ENCODE measurements around the gene SYNE1.

Gene SYNE1

DNA sequence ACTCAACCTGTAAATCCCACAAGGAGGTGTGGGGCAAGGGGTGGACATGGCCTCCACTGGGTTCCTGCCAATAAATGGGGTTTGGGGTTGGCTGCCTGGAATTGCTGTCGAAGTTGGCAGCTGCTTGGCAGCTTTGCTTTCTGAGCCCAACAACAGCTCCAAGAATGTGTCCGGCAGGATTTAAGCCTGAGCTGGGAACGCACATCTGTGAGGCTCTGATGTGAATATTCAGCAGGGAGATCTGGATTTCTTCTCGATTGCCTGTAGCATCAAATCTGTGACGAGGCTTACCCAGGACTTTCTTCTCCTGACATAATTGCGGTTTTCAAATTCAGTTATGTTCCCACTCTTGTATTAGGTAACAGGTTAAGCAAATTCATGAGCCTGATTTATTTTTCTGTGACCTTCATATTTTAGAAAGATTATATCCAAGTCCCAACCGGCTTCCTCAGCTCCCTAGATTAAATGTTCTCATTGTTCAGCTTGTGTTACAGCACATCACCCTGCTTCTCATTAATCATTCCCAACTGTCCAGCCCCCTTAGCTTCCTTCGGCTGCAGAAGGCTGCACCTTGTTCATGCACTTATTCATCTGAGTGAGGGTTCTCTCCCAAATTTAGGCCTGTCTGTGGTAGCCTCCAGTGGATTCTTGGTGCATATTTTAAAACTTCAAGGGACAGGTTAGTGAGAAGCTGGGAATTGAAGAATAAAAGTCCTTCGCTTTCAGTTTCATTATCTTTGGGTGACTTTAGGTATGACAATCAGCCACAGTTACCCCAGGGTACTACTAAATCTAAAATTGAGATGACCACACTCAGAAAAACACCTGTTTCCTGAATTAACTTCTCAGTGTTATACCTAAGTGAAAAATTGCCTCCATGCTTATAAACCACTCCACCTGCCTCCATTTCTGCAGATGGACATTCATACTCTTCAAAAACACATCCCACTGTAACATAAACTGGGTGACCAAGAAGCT, 519.7 kb downstream of the SYNE1 start:
- no peak for DNase-seq
- TF ChIP-seq GATA1 (IDR thresholded peaks at IDR 0.05; ENCODE audit: low read depth, low read length) (no peak), POLR2A (IDR thresholded peaks at IDR 0.05; ENCODE audit: low read length) (no peak)

DNA sequence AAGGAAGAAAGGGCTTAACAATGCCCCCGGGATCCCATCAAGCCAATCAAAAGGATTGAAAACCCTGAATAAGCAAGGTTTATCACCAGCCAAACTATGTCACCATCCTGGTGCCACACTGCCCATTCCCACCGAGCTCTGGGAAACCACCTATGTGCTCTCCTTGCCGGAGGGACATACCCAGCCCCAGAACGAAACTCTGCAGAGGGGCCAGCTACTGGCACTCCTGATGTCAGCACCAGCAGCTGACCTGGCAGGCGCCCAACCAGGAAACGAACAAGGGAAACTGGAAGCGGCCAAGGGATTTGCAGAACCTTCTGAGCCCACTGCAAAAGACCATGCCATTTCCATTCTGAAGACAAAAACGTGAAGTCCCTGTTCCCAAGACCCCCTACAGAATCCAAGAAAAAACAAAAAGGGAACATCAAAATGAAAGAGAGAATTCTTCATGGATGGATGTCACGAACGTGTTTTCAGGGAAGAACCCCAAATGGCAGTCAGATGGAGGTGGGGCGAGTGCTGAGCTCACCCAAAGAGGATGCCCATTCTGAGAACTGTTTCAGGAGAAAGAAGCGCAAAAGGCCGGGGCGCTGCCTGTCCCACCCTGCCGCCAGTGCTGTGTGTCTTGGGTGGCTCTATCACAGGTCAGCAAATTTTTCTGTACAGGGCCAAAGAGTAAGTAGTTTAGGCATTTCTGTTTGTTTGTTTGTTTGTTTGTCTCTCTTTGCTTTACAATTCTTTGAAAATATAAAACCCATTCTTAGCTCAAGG, 524.5 kb downstream of the SYNE1 start:
- TF ChIP-seq GATA1 (IDR thresholded peaks at IDR 0.05; ENCODE audit: low read depth, low read length) = no peak
- TF ChIP-seq POLR2A (IDR thresholded peaks at IDR 0.05; ENCODE audit: low read length) = no peak

DNA sequence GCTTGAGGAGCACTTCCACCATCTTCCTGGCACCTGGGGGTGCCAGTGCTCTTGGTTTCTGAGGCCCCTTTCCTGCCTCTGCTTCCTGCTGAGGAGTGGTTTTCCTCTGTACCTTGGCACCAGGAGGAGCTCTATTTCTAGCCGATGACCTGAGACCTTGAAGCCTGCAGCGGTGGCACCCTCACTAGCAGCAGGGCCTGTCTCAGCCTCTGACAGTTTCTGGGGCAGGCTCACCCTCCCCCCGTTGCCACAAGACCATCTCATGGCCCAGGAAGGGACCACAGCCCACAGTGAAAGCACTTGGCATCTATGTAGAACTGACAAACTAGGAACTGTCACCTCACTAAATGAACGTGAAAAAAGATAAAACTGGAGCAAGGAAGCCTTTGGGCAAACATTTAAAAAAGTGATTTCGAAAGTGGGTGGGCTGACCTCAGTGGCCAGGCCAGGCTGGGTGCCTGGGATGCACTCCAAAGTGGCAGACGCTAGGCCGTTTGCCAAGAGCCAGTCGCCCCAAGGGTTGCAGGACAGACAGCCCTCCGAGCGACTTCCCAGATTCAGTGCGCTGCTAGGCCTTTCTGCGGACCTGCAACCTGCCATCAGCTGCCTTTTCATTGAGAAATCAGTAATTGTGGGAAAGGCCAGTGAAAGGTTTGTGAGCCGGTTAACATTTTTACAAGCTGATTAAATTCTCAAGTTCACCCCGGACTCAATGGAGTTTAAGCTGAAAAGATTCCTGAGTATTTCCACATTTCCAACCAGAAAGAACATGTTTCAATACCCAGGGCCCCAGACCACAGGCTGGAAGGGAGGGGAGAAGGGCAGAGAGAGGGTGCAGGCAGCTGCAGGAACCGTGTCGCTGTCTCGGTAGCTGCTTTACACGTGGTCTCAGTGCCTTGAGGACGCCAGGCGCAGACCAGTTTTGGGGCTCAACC, 526.0 kb downstream of the SYNE1 start:
- no peak for DNase-seq

More for the DNA sequence above, 524.5 kb downstream of the SYNE1 start:
- DNase-seq = no peak

DNA sequence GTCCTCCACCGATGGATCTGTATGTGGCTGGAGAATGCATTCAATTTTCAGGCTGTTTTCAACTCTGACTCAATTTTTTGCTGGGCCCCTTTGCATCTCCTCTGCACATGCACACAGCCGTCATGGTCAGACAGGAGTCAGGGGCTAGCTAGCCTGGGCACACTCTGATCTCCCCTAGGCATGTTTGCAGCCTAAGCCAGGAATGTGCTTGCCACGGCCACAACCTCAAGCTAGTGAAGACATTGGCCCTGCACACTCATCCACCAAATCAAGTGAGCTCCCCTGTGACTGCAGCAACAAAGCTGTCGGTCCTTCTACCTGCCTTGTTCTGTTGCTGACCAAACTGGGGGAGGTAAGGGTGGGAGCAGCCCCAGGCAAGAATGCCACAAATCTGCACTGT, 529.2 kb downstream of the SYNE1 start:
- no peak for DNase-seq

More for the DNA sequence above, 526.0 kb downstream of the SYNE1 start:
- TF ChIP-seq GATA1 (IDR thresholded peaks at IDR 0.05; ENCODE audit: low read depth, low read length) (no peak), POLR2A (IDR thresholded peaks at IDR 0.05; ENCODE audit: low read length) (no peak)

DNA sequence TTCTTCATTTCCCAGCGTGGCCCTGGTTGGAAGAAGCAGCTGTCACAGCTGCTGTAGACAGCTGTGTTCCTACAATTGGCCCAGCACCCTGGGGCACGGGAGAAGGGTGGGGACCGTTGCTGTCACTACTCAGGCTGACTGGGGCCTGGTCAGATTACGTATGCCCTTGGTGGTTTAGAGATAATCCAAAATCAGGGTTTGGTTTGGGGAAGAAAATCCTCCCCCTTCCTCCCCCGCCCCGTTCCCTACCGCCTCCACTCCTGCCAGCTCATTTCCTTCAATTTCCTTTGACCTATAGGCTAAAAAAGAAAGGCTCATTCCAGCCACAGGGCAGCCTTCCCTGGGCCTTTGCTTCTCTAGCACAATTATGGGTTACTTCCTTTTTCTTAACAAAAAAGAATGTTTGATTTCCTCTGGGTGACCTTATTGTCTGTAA, 537.0 kb downstream of the SYNE1 start:
- DNase-seq = peak; percentile 2 to 24
- TF ChIP-seq POLR2A (IDR thresholded peaks at IDR 0.05; ENCODE audit: low read length) (no peak), GATA1 (IDR thresholded peaks at IDR 0.05; ENCODE audit: low read depth, low read length) (no peak)

More for the DNA sequence above, 529.2 kb downstream of the SYNE1 start:
- TF ChIP-seq GATA1 (IDR thresholded peaks at IDR 0.05; ENCODE audit: low read depth, low read length) (no peak), POLR2A (IDR thresholded peaks at IDR 0.05; ENCODE audit: low read length) (no peak)

DNA sequence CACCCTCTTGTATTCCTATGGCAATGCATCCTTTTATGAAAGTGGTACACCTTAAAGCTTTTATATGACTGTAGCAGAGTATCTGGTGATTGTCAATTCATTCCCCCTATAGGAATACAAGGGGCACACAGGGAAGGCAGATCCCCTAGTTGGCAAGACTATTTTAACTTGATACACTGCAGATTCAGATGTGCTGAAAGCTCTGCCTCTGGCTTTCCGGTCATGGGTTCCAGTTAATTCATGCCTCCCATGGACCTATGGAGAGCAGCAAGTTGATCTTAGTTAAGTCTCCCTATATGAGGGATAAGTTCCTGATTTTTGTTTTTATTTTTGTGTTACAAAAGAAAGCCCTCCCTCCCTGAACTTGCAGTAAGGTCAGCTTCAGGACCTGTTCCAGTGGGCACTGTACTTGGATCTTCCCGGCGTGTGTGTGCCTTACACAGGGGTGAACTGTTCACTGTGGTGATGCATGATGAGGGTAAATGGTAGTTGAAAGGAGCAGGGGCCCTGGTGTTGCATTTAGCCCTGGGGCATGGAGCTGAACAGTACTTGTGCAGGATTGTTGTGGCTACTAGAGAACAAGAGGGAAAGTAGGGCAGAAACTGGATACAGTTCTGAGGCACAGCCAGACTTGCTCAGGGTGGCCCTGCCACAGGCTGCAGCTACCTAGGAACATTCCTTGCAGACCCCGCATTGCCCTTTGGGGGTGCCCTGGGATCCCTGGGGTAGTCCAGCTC, 537.5 kb downstream of the SYNE1 start:
- no peak for DNase-seq
- TF ChIP-seq GATA1 (IDR thresholded peaks at IDR 0.05; ENCODE audit: low read depth, low read length) (no peak), POLR2A (IDR thresholded peaks at IDR 0.05; ENCODE audit: low read length) (no peak)

DNA sequence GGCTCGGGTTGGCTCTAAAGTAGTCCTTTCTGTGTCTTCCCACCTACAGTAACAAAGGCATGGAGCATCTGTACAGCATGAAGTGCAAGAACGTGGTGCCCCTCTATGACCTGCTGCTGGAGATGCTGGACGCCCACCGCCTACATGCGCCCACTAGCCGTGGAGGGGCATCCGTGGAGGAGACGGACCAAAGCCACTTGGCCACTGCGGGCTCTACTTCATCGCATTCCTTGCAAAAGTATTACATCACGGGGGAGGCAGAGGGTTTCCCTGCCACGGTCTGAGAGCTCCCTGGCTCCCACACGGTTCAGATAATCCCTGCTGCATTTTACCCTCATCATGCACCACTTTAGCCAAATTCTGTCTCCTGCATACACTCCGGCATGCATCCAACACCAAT, 538.5 kb downstream of the SYNE1 start:
- no peak for TF ChIP-seq GATA1 (IDR thresholded peaks at IDR 0.05; ENCODE audit: low read depth, low read length)
- TF ChIP-seq POLR2A (IDR thresholded peaks at IDR 0.05; ENCODE audit: low read length) = no peak
- no peak for DNase-seq

DNA sequence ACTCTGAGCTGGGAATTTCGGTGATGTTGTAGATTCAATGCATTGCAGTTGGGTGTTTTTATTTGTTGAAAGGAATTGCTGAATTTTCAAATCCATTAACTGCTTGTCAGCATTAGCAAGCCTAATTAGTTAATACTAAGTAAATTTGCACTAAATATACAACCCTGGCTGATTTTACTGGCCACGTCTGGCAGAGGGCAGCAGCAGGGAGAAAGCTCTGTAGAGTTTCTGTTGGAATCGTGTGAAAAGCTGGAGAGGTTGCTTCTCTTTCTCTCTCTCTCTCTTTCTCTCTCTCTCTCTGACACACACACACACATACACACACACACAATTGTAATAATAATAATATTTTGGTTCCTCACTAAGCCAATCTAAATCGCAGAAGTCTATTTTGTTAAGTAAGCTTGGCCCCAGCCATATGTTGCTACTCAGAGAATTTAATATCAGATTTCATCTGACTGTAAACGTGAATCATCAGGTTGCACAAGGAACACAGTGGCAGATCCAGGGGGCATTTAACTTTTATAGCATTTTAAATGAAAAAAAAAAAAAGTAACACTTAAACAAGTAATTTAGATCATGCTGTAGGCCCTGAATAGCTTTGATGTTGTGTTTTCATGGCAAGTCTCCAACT, 540.2 kb downstream of the SYNE1 start:
- DNase-seq = no peak
- TF ChIP-seq GATA1 (IDR thresholded peaks at IDR 0.05; ENCODE audit: low read depth, low read length) = no peak
- no peak for TF ChIP-seq POLR2A (IDR thresholded peaks at IDR 0.05; ENCODE audit: low read length)

DNA sequence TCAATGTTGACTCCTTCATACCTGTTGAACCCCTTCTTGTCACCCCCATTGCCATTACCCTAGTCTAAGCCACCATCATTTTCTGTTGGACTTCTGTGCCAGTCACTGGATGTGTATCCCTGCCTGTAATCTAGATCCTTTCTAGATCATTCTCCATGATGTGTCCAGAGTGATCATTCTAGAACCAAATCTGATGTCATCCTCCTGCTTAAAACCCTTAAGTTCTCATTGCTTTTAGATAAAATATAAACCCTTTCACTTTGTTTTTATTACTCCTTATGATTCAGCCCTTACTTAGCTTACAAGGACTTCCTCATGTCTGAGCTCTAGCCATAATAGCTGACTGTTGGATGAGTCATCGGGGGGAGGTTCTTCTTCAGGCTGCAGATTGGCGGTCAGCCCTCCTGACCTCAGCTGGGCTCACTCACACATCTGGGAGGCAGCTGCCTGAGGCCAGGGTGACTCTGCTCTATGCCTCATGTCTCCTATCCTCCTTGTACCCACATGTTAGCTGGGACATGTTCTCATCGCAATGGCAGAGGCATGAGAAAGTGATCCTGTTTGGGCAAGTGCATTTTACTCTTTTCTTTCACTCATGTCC, 542.1 kb downstream of the SYNE1 start:
- DNase-seq = peak; percentile 51 to 74

DNA sequence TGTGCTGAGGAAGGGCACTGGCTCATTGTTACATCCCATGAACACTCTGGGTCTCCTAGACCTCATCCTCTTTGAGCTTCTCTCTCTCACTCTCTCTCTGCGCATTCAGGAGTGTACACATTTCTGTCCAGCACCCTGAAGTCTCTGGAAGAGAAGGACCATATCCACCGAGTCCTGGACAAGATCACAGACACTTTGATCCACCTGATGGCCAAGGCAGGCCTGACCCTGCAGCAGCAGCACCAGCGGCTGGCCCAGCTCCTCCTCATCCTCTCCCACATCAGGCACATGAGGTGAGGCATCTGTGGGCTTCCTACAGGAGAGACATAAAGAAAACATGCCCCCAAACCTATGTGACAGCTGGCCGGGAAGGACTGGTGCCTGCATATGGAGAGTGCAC, 542.9 kb downstream of the SYNE1 start:
- TF ChIP-seq GATA1 (IDR thresholded peaks at IDR 0.05; ENCODE audit: low read depth, low read length) (no peak), POLR2A (IDR thresholded peaks at IDR 0.05; ENCODE audit: low read length) (no peak)
- no peak for DNase-seq

More for the DNA sequence above, 542.1 kb downstream of the SYNE1 start:
- TF ChIP-seq GATA1 (IDR thresholded peaks at IDR 0.05; ENCODE audit: low read depth, low read length) (no peak), POLR2A (IDR thresholded peaks at IDR 0.05; ENCODE audit: low read length) (no peak)

DNA sequence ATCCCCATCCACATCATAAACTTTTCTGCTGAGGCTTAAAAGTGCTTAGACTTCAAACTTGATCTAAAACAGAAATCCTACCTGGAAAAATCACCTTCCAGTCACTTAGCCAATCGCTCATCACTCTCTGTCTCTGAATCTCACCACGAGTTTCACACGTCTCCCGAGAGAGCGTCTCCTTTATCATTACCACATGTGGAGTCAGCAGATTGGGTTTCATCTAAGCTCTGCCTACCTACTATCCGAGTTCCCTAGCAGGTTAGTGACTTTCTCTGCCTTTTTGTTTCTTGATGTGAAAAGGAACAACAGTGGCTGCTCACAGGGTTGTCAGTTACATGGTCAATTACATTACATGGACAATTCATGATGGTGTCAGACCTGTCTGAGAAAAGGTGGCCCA, 543.5 kb downstream of the SYNE1 start:
- TF ChIP-seq GATA1 (IDR thresholded peaks at IDR 0.05; ENCODE audit: low read depth, low read length) (no peak), POLR2A (IDR thresholded peaks at IDR 0.05; ENCODE audit: low read length) (no peak)
- no peak for DNase-seq

DNA sequence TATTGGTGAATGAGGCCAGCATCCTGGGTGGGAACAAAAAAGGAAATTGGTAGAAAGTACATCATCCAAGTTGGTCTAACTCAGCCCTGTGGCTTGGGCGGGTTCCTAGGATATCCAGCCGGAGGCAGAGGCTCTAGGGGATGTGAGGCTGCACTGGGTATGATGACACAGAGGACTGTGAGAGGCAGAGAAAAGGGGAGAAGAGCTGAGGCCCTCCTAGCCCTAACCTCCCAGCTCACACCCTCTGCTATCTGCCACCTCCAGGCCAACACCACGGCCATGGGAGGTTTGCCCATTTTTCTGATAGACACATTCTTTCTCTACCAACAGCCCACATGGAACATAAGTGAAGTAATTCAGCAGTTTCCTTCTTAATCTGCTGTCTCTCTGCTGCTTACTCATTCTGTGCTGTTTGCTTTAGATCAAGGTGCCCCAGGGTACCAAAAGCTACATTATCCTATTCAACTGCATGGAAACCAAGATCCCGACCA, 545.3 kb downstream of the SYNE1 start:
- peak; percentile 37 for TF ChIP-seq POLR2A (IDR thresholded peaks at IDR 0.05; ENCODE audit: low read length)
- TF ChIP-seq GATA1 (IDR thresholded peaks at IDR 0.05; ENCODE audit: low read depth, low read length) = no peak
- DNase-seq = peak; percentile 62 to 70

Measured in erythroblast (primary cell).